ENCODE data around the gene HSF4.

Gene HSF4

GRCh38 chr16:67190448-67191399, 26.2 kb downstream of the HSF4 start:
- Mint-ChIP-seq H3K9me3 (no peaks in the 10 kb centered on the region), H3K4me1 (peaks cover 38% of the 10 kb centered on the region), H3K36me3 (ENCODE audit: low read depth) (peaks cover 18% of the 10 kb centered on the region), H3K27me3 (ENCODE audit: low read depth, poor library complexity) (peaks cover 27% of the 10 kb centered on the region), H3K4me3 (peak overlapping the region; percentile 92), H3K27ac (no peak overlapping the region)
- no peak for TF ChIP-seq CTCF (IDR thresholded peaks at IDR 0.05)
- no peak for DNase-seq

GRCh38 chr16:67191411-67191994, 27.0 kb downstream of the HSF4 start:
- Mint-ChIP-seq H3K36me3 (ENCODE audit: low read depth) (peaks cover 25% of the 10 kb centered on the region), H3K9me3 (no peaks in the 10 kb centered on the region), H3K27ac (no peak overlapping the region), H3K4me1 (peaks cover 37% of the 10 kb centered on the region), H3K27me3 (ENCODE audit: low read depth, poor library complexity) (peaks cover 19% of the 10 kb centered on the region), H3K4me3 (peak overlapping the region; percentile 92)
- no peak for TF ChIP-seq CTCF (IDR thresholded peaks at IDR 0.05)
- no peak for DNase-seq

- Mint-ChIP-seq H3K36me3 (ENCODE audit: low read depth) (peaks cover 31% of the 10 kb centered on the region), H3K4me1 (peaks cover 37% of the 10 kb centered on the region), H3K4me3 (peak within 1 kb of the TSS; percentile 92), H3K27me3 (ENCODE audit: low read depth, poor library complexity) (peaks cover 16% of the 10 kb centered on the region), H3K27ac (peak within 1 kb of the TSS; percentile 77), H3K9me3 (no peaks in the 10 kb centered on the region)
- peak; percentile 88 for DNase-seq
- TF ChIP-seq CTCF (IDR thresholded peaks at IDR 0.05): no peak
These were observed 27.6 kb downstream of the HSF4 start, which contains the start of gene E2F4 for GRCh38 chr16:67191995-67192681. Gene E2F4, plus strand, starts transcription at chr16:67192155. Its CDS starts 73 bp downstream, at chr16:67192228.

DNA sequence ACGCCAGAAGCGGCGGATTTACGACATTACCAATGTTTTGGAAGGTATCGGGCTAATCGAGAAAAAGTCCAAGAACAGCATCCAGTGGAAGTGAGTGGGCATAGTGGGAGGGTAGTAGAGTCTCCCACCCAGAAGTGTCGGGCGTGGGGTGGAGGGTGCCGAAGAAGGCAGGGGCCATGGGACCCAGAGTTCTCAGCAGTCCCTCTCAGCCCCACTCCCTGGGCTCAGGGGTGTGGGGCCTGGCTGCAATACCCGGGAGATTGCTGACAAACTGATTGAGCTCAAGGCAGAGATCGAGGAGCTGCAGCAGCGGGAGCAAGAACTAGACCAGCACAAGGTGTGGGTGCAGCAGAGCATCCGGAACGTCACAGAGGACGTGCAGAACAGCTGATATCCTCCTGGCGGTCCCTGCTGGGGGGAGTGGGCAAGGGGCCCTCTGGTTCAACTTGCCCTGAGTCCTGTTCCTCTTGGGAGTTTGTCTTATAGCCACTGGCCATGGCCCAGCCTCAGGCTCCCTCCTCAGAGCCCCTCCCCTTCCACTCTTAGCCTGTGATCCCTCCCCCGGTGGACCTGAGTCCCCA, 28.3 kb downstream of the HSF4 start:
- peaks cover 31% of the 10 kb centered on the region for H3K36me3 Mint-ChIP-seq (ENCODE audit: low read depth)
- peak overlapping the region; percentile 92 for H3K4me3 Mint-ChIP-seq
- H3K27ac Mint-ChIP-seq: peak overlapping the region; percentile 77
- H3K27me3 Mint-ChIP-seq (ENCODE audit: low read depth, poor library complexity): peaks cover 18% of the 10 kb centered on the region
- TF ChIP-seq CTCF (IDR thresholded peaks at IDR 0.05): no peak
- H3K9me3 Mint-ChIP-seq: no peaks in the 10 kb centered on the region
- peaks cover 37% of the 10 kb centered on the region for H3K4me1 Mint-ChIP-seq
- DNase-seq: no peak

- H3K27ac Mint-ChIP-seq: peak overlapping the region; percentile 51
These were observed 29.0 kb downstream of the HSF4 start for GRCh38 chr16:67193536-67193935.

More at GRCh38 chr16:67193536-67193935, 29.0 kb downstream of the HSF4 start:
- DNase-seq: no peak
- Mint-ChIP-seq H3K36me3 (ENCODE audit: low read depth) (peaks cover 37% of the 10 kb centered on the region), H3K27me3 (ENCODE audit: low read depth, poor library complexity) (peaks cover 13% of the 10 kb centered on the region), H3K4me3 (peak overlapping the region; percentile 92), H3K9me3 (no peaks in the 10 kb centered on the region), H3K4me1 (peaks cover 37% of the 10 kb centered on the region)
- no peak for TF ChIP-seq CTCF (IDR thresholded peaks at IDR 0.05)
